Measurements from ENCODE around the gene LTB4R2. TPM values are rescaled to one million over a fixed set of nuclear protein-coding genes. Genes with fewer than 3 reads are reported as not detected.

The LTB4R2 gene, protein sequence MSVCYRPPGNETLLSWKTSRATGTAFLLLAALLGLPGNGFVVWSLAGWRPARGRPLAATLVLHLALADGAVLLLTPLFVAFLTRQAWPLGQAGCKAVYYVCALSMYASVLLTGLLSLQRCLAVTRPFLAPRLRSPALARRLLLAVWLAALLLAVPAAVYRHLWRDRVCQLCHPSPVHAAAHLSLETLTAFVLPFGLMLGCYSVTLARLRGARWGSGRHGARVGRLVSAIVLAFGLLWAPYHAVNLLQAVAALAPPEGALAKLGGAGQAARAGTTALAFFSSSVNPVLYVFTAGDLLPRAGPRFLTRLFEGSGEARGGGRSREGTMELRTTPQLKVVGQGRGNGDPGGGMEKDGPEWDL
- polyA plus RNA-seq (ENCODE audit: insufficient read length in 4 of 4) = 1 to 10 TPM; 1.6 to 5.6 (median 2.9) TPM

DNA sequence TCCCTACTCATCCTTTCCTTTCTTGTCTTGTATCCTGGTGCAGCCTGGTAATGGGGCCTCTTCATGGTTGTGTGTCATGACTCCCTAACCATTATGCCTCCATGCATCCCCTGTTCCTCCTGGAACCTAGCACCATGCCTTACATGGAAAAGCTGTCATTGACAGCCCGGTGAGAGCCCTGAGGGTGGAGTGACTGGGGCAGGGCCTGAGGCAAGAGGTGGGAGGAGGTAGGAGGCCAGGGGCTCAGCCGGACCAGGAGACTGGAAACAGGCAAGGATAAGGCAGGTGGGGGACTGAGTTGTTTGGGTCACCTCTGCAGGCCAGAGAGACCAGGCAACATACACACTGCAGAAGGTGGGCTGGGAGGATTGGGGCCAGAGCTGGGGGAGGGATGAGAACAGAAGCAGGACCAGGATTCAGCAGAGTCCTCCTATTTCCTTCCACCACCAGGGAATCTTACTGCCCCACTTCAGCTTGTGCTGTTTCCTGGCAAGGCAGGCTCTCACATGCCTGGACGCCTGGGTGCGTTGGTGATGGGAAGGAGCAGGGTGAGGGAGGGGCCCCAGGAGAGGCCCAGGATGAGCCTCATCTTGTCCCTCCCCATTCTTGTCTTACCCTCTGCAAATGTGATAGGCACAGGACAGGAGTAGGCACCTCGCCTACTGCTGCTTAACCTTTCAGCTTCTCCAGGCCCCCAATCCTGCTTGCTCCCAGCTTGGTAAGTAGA is at the start of gene LTB4R2:
Gene LTB4R2, plus strand, starts transcription at position 603 of the 727 bp plus-strand sequence. CDS start 525 bp downstream, outside the sequence.
- DNase-seq (ENCODE audit: low read depth in 4 of 4, low spot score in 2 of 4) = no peak

GRCh38 chr14:24260780-24261157 is 49.2 kb upstream of the LTB4R2 start:
- DNase-seq (ENCODE audit: low read depth in 4 of 4, low spot score in 2 of 4) = no peak

DNA sequence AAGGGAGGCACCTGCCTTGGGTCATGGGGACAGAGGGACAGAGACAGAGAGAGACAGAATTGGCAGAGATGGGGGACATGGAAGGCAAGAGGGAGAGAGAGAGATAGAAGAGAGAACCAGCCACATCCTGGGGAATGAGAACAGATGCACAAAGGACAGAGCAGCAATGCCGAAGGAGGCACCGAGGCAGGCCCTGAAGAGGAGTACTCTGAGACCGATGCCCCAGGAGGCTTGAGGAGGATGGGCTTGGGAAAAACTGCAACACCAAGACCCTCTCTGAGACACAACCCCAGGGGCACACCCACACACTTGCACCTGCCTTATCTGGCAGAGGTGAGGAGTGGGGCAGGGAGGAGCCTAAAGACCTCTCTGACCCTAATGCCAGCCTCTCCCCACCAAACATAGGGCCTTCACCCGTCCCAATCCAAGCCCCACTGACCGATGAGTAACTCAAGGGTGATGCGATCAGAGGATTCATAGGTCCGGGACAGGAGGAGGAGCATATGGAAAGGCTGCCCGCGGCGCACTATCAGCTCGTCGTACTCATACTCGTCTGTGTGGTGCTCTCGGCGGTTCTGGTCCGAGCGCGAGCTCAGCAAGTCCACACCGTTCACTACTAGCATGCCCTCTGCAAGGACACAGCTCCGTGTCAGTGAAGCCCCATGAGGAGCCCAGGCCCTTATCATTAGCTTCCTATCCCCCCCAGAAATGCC is 48.5 kb upstream of the LTB4R2 start:
- no peak for DNase-seq (ENCODE audit: low read depth in 4 of 4, low spot score in 2 of 4)

DNA sequence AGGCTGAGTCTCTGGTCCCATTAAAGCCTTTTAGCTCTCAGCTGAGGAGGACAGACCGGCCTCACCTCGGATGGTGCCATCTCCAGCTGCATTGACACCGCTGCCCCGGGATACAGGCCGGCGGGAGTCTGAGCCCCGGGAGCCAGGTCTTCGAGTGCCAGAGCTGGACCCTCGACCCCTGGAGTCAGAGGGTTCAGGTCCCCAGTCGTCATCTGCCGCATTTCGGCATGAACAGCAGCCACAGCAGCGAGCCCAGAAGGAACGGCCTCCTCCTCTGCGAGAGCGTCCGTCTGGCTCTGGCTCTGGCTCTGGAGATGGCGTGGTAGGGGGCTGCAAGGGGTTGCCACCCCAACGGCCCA is 48.0 kb upstream of the LTB4R2 start:
- no peak for DNase-seq (ENCODE audit: low read depth in 4 of 4, low spot score in 2 of 4)

GRCh38 chr14:24262821-24263733 is 46.9 kb upstream of the LTB4R2 start, which contains the start of gene TGM1:
TSS of gene TGM1 (minus strand) at chr14:24263177. CDS start at chr14:24262352, 825 bp downstream.
- no peak for DNase-seq (ENCODE audit: low read depth in 4 of 4, low spot score in 2 of 4)

- no peak for DNase-seq (ENCODE audit: low read depth in 4 of 4, low spot score in 2 of 4)
These were observed 46.1 kb upstream of the LTB4R2 start for GRCh38 chr14:24263848-24264247.

- no peak for DNase-seq (ENCODE audit: low read depth in 4 of 4, low spot score in 2 of 4)
These were observed 45.6 kb upstream of the LTB4R2 start for GRCh38 chr14:24264298-24264697.

DNA sequence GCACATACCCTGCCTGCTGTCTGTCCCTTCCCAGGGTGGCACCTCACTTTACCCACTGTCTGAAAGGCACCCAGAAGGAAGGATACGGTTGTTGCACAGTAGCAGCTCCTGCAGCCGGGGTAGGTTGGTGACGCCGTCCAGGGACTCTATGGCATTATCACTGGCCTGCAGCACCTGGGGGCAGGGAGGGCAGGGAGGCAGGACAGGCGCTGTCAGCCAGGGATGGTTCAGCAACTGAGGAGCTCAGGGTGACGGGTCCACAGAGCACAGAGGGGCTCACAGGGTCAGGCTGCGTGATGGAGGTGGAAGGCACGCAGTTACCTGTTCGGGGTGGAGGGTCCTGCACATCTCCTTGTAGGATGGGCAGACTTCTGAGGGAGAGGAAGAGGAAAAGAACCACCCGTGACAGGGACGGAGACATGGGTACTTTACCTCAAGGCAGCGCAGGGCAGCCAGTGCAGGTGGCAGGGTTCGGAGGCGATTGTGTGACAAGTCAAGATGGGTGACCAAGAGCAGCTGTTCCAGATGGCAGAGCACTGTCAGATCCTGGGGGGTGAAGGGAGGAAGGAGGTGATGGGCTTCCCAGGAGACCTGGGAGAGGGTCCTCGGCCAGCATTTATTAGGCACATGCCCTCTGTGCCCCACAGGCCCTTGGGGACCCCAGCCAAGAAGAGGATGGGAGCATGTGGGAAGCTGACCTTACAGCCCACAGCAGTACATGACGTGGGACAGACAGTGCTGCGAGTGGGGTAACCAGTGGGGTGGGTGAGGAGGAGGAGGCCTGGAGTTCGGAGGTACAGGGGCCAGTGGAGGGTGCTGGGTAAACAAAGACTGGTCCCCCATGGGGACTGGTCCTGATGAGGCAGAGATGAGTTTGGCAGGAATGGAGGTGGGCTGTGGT is 43.3 kb upstream of the LTB4R2 start:
- DNase-seq (ENCODE audit: low read depth in 4 of 4, low spot score in 2 of 4) = no peak

DNA sequence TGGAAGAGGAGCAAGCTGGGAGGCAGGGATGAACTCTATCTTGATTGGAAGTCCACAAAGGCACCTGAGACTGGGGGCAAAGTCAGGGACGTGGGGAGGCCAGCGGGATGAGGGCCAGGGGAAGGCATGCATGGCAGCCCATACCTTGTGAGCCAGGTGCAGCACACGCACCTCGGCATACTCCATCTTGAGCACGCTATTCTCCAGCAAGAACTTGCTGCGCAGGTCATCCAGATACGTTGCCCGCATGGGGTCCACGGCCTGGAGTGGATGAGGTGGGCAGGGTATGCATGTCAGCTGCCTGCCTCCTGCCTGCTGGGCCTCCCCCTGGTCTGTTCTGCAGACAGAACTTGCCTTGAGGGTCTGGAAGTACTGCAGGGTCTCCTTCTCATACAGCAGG is 42.4 kb upstream of the LTB4R2 start:
- no peak for DNase-seq (ENCODE audit: low read depth in 4 of 4, low spot score in 2 of 4)

GRCh38 chr14:24268225-24268624 is 41.7 kb upstream of the LTB4R2 start:
- DNase-seq (ENCODE audit: low read depth in 4 of 4, low spot score in 2 of 4) = no peak

GRCh38 chr14:24269368-24269767 is 40.6 kb upstream of the LTB4R2 start:
- DNase-seq (ENCODE audit: low read depth in 4 of 4, low spot score in 2 of 4) = no peak

DNA sequence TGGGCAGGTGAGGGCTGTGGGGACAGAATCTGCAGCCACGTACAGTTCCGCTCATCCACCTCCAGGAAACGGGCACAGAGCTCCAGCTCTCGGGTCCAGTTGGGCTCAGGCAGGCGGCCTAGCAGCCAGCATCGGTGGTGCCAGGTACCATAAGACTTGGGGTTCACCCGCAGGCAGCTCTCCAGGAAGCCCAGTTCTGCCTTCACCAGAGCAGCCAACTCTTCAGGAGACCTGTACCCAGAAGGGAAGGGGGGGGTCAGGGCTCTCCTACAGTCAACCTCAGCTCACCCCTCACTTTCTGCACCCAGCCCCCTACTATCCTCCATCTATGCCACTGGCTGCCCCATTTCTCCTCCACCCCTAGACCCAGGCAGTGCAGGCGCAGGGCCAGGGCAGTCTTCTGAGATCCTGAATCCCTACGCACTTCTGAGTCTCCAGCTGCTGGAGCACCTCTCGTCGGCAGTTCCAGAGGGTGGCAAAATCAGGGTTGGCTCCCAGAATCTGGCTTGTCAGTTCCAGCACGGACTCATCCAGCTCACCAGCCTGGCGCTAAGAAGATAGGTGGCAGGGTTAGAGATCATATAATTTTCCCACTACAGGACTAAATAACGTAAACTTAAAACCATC is 39.9 kb upstream of the LTB4R2 start:
- no peak for DNase-seq (ENCODE audit: low read depth in 4 of 4, low spot score in 2 of 4)

GRCh38 chr14:24270537-24271133 is 39.3 kb upstream of the LTB4R2 start:
- DNase-seq (ENCODE audit: low read depth in 4 of 4, low spot score in 2 of 4) = no peak

GRCh38 chr14:24271134-24271833 is 38.7 kb upstream of the LTB4R2 start, which contains the start of gene RABGGTA:
TSS of gene RABGGTA (minus strand) at chr14:24271597. CDS start at chr14:24271115, 482 bp downstream.
- peak; percentile 63 to 83 (median 77) for DNase-seq (ENCODE audit: low read depth in 4 of 4, low spot score in 2 of 4)

GRCh38 chr14:24271834-24272263 is 38.1 kb upstream of the LTB4R2 start:
- no peak for DNase-seq (ENCODE audit: low read depth in 4 of 4, low spot score in 2 of 4)

DNA sequence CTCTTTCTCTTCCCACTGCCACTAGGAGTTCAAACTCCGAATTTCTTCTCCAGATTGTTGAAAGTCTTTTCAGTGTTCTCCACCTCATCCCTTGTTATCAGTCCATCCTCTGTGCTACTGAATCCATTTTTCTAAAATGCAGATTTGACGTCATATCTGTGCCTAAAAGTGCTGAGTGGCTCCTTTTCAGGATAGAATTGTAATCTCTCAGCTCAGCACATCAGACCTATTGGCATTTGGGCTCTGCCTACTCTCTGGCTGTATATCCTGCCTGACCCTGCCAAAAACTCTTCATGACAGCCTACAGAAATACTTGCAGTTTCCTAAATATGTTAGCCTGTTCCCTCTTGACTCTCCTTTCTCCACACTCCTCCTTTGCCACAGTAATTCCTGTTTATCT is 37.5 kb upstream of the LTB4R2 start:
- DNase-seq (ENCODE audit: low read depth in 4 of 4, low spot score in 2 of 4) = no peak

DNA sequence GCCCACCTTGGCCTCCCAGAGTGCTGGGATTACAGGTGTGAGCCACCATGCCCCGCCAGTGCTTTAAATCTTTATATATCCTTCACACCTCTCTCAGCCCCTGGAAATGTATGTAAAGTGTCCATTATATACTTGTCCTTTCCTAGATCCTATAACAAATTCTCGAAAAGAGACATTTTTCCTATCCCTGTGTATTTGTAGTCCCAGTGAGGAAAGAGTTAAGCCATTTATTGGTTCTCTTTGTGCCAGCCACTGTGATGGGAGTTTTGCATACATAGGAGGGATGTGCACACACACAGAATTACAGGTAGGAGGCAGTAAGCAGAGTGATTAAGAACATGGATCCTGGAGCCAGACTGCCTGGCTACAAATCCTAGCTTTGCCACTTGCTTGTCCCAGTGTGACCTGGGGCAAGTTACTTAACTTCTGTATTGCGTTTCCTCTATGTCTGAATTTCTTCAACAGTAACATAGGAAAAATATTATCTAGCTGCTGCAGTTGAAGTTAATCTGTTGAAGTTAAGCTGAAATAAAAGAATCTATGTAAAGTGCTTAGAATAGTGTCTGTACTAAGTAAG is 36.4 kb upstream of the LTB4R2 start:
- no peak for DNase-seq (ENCODE audit: low read depth in 4 of 4, low spot score in 2 of 4)

Data from left renal cortex interstitium (tissue), 4 donors.